Measurements from ENCODE around the gene RNF212B. TPM values are rescaled to one million over a fixed set of nuclear protein-coding genes. Genes with fewer than 3 reads are reported as not detected.

The RNF212B gene
- total RNA-seq, 2 experiments from 2014 or later: not detected

GRCh38 chr14:23319746-23320583 lies 82.2 kb downstream of the RNF212B start:
- DNase-seq: no peak
- Mint-ChIP-seq H3K27me3 (no peaks in the 10 kb centered on the region), H3K36me3 (ENCODE audit: low read depth) (peaks cover 29% of the 10 kb centered on the region), H3K27ac (peak overlapping the region; percentile 98), H3K9me3 (peaks cover 4% of the 10 kb centered on the region), H3K4me1 (peaks cover 34% of the 10 kb centered on the region), H3K4me3 (peak overlapping the region; percentile 82)
- CTCF ChIA-PET: interaction anchor here (0.5 to 4.5 kb wide), 11 partner anchors 9 to 334 kb away, joined by 3 to 59 read pairs (median 4); partner anchors contain the start of genes BCL2L2, CDH24 and PPP1R3E
- POLR2A ChIA-PET: interaction anchor here (0.6 to 1.3 kb wide), 4 partner anchors 9 to 499 kb away, joined by 3 to 8 read pairs (median 3); partner anchors contain the start of gene PPP1R3E

- H3K36me3 Mint-ChIP-seq (ENCODE audit: low read depth): peaks cover 35% of the 10 kb centered on the region
- H3K4me3 Mint-ChIP-seq: peak within 1 kb of the TSS; percentile 93
- ChIA-PET CTCF (interaction anchor here (0.5 to 4.5 kb wide), 16 partner anchors 10 to 335 kb away, joined by 3 to 59 read pairs (median 4); partner anchors contain the start of genes BCL2L2, CDH24 and PPP1R3E), POLR2A (interaction anchor here (0.6 to 1.9 kb wide), 10 partner anchors 10 to 500 kb away, joined by 3 to 8 read pairs (median 3); partner anchors contain the start of genes ACIN1, C14orf119 and PPP1R3E)
- peak; percentile 99 for DNase-seq
- peaks cover 34% of the 10 kb centered on the region for H3K4me1 Mint-ChIP-seq
- no peaks in the 10 kb centered on the region for H3K27me3 Mint-ChIP-seq
- H3K27ac Mint-ChIP-seq: peak within 1 kb of the TSS; percentile 98
- H3K9me3 Mint-ChIP-seq: peaks cover 4% of the 10 kb centered on the region
Observed at GRCh38 chr14:23320584-23321571, 83.1 kb downstream of the RNF212B start, which contains the start of gene PABPN1. Gene PABPN1, plus strand, starts transcription at chr14:23321457. Its CDS starts 13 bp downstream, at chr14:23321470.

DNA sequence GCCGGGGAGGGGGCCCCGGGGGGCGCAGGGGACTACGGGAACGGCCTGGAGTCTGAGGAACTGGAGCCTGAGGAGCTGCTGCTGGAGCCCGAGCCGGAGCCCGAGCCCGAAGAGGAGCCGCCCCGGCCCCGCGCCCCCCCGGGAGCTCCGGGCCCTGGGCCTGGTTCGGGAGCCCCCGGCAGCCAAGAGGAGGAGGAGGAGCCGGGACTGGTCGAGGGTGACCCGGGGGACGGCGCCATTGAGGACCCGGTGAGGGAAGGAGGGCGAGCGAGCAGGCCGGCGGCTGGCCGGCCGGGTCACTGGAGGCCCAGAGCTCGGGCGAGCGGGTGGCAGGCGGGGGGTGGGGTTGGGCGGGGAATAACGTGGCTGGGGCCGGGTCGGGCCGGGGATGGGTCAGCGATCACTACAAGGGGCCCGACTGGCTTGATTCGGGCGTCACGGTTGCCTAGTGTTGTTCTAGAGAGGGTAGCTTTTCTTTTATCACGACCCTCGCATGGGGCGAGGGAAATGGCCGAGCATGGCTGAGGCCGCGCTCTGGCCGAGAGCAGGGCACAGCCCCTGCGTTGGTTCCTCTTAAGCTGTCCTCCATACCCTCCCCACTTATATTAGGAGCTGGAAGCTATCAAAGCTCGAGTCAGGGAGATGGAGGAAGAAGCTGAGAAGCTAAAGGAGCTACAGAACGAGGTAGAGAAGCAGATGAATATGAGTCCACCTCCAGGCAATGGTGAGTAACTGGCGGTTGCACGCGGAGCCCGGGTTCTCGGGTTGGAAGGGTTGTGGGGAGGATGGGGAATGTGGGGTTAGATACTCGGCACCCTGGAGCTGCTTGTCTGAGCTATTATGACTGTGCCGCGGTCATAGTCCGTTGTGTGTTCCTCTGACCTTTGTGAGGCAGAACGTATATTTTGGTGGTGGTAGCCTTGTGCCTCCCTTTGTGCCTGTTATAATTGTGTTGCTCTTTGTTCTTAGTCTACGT lies 84.1 kb downstream of the RNF212B start:
- Mint-ChIP-seq H3K27ac (peak overlapping the region; percentile 90), H3K9me3 (peaks cover 4% of the 10 kb centered on the region), H3K36me3 (ENCODE audit: low read depth) (peaks cover 39% of the 10 kb centered on the region), H3K4me3 (peak overlapping the region; percentile 93), H3K27me3 (no peaks in the 10 kb centered on the region), H3K4me1 (peaks cover 34% of the 10 kb centered on the region)
- ChIA-PET POLR2A (interaction anchor here (0.6 to 1.9 kb wide), 9 partner anchors 14 to 292 kb away, joined by 3 to 8 read pairs (median 5); partner anchors contain the start of genes ACIN1 and C14orf119), CTCF (interaction anchor here (0.8 to 4.5 kb wide), 15 partner anchors 11 to 335 kb away, joined by 3 to 59 read pairs (median 3); partner anchors contain the start of genes BCL2L2, PPP1R3E and SLC22A17)
- DNase-seq: peak; percentile 51

Other genes starting within 250 kb of the RNF212B start
- gene C14orf93, start 227.8 kb upstream of the RNF212B start, total RNA-seq: 10 to 100 TPM in 1 of 2 experiments, 1 to 10 TPM in 1; 9.4 to 11.1 TPM
- 10 to 100 TPM; 60.4 to 60.7 TPM for gene PSMB5, start 203.0 kb upstream of the RNF212B start, total RNA-seq
- under 1 TPM in 1 of 2 experiments, not detected in 1; 0.21 TPM for gene PSMB11, start 195.7 kb upstream of the RNF212B start, total RNA-seq
- 1 to 10 TPM; 2.9 to 3.0 TPM for gene CDH24, start 180.4 kb upstream of the RNF212B start, total RNA-seq
- 100 to 1,000 TPM; 202 to 221 TPM for gene ACIN1, start 142.8 kb upstream of the RNF212B start, total RNA-seq
- gene C14orf119, start 142.4 kb upstream of the RNF212B start, total RNA-seq: 10 to 100 TPM; 48.0 to 48.2 TPM
- gene CIROP, start 132.9 kb upstream of the RNF212B start, total RNA-seq: not detected
- gene CEBPE, start 118.7 kb upstream of the RNF212B start, total RNA-seq: under 1 TPM; 0.67 to 0.98 TPM
- gene SLC7A8, start 54.3 kb upstream of the RNF212B start, total RNA-seq: under 1 TPM; 0.27 to 0.64 TPM
- 10 to 100 TPM; 11.4 TPM for gene HOMEZ, start 48.2 kb downstream of the RNF212B start, total RNA-seq
- 10 to 100 TPM; 38.6 to 49.2 TPM for gene PPP1R3E, start 64.9 kb downstream of the RNF212B start, total RNA-seq
- 1 to 10 TPM; 1.7 to 3.2 TPM for gene BCL2L2, start 68.9 kb downstream of the RNF212B start, total RNA-seq
- 100 to 1,000 TPM; 203 to 208 TPM for gene PABPN1, start 83.5 kb downstream of the RNF212B start, total RNA-seq
- 1 to 10 TPM; 3.0 to 3.4 TPM for gene SLC22A17, start 115.0 kb downstream of the RNF212B start, total RNA-seq
- not detected for gene EFS, start 127.2 kb downstream of the RNF212B start, total RNA-seq
- not detected for gene IL25, start 134.9 kb downstream of the RNF212B start, total RNA-seq
- gene CMTM5, start 139.1 kb downstream of the RNF212B start, total RNA-seq: not detected
- under 1 TPM; 0.07 to 0.08 TPM for gene MYH6, start 170.3 kb downstream of the RNF212B start, total RNA-seq
- gene MYH7, start 197.7 kb downstream of the RNF212B start, total RNA-seq: under 1 TPM; 0.04 to 0.07 TPM
- gene NGDN, start 231.8 kb downstream of the RNF212B start, total RNA-seq: 10 to 100 TPM; 46.4 to 47.3 TPM

All from activated CD4-positive, alpha-beta T cell treated with anti-CD3 and anti-CD28 coated beads, Interleukin-2, amount 10 ng/mL, durations not matched to agents 7 days and 5 days (primary cell).